ENCODE measurements around the gene PNMA8B.

DNA sequence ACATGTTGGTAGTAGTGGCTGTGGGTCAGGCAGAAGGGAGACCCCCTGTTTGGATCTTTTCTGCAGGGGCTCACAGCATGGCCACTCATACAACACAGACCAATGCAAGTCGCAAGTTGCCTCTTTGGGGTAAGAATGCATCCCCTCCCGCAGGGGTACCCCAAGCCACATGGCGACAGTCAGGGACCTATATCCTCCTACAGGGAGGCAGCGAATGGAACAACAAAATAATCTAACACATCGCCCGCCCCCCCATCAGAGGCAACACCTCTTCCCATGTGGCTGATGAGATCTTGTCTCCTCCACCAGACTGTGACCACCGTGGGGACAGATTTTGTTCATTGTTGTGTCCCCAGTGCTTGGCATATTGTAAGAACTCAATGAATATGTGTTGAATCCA lies 40.7 kb upstream of the PNMA8B start:
- TF ChIP-seq EZH2phosphoT487 (IDR thresholded peaks at IDR 0.05; ENCODE audit: borderline replicate concordance, low read depth), result no peak
- TF ChIP-seq, protein P1, sequence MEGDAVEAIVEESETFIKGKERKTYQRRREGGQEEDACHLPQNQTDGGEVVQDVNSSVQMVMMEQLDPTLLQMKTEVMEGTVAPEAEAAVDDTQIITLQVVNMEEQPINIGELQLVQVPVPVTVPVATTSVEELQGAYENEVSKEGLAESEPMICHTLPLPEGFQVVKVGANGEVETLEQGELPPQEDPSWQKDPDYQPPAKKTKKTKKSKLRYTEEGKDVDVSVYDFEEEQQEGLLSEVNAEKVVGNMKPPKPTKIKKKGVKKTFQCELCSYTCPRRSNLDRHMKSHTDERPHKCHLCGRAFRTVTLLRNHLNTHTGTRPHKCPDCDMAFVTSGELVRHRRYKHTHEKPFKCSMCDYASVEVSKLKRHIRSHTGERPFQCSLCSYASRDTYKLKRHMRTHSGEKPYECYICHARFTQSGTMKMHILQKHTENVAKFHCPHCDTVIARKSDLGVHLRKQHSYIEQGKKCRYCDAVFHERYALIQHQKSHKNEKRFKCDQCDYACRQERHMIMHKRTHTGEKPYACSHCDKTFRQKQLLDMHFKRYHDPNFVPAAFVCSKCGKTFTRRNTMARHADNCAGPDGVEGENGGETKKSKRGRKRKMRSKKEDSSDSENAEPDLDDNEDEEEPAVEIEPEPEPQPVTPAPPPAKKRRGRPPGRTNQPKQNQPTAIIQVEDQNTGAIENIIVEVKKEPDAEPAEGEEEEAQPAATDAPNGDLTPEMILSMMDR (IDR thresholded peaks at IDR 0.05), result no peak
- TF ChIP-seq, protein P2, sequence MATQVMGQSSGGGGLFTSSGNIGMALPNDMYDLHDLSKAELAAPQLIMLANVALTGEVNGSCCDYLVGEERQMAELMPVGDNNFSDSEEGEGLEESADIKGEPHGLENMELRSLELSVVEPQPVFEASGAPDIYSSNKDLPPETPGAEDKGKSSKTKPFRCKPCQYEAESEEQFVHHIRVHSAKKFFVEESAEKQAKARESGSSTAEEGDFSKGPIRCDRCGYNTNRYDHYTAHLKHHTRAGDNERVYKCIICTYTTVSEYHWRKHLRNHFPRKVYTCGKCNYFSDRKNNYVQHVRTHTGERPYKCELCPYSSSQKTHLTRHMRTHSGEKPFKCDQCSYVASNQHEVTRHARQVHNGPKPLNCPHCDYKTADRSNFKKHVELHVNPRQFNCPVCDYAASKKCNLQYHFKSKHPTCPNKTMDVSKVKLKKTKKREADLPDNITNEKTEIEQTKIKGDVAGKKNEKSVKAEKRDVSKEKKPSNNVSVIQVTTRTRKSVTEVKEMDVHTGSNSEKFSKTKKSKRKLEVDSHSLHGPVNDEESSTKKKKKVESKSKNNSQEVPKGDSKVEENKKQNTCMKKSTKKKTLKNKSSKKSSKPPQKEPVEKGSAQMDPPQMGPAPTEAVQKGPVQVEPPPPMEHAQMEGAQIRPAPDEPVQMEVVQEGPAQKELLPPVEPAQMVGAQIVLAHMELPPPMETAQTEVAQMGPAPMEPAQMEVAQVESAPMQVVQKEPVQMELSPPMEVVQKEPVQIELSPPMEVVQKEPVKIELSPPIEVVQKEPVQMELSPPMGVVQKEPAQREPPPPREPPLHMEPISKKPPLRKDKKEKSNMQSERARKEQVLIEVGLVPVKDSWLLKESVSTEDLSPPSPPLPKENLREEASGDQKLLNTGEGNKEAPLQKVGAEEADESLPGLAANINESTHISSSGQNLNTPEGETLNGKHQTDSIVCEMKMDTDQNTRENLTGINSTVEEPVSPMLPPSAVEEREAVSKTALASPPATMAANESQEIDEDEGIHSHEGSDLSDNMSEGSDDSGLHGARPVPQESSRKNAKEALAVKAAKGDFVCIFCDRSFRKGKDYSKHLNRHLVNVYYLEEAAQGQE (IDR thresholded peaks at IDR 0.05; ENCODE audit: low read depth, low read length), result no peak
- TF ChIP-seq, protein P3, sequence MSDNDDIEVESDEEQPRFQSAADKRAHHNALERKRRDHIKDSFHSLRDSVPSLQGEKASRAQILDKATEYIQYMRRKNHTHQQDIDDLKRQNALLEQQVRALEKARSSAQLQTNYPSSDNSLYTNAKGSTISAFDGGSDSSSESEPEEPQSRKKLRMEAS (IDR thresholded peaks at IDR 0.05; ENCODE audit: low read depth), result no peak
- TF ChIP-seq, protein P4, sequence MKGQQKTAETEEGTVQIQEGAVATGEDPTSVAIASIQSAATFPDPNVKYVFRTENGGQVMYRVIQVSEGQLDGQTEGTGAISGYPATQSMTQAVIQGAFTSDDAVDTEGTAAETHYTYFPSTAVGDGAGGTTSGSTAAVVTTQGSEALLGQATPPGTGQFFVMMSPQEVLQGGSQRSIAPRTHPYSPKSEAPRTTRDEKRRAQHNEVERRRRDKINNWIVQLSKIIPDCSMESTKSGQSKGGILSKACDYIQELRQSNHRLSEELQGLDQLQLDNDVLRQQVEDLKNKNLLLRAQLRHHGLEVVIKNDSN (IDR thresholded peaks at IDR 0.05; ENCODE audit: borderline replicate concordance, low read depth), result no peak
